Prostate gland (tissue), 2 donors: ENCODE measurements around the gene KCP. TPM values are rescaled to one million over a fixed set of nuclear protein-coding genes. Genes with fewer than 3 reads are reported as not detected.

Source experiments
- DNase-seq: peaks from one replicate; pipeline ENCODE4 v3.0.0-alpha.2; 2019; ENCODE audit warnings: low spot score
- H3K27ac ChIP-seq, 2 donors: fragments of 200-600 bp; sonication (generic); 2 replicates each; pipeline ENCODE4 v1.5.1; 2017 to 2019
- H3K27me3 ChIP-seq: fragments of 200-600 bp; sonication (generic); replicated peaks from 2 replicates; pipeline ENCODE4 v1.5.1; 2019; ENCODE audit not compliant: insufficient read depth
- H3K36me3 ChIP-seq, 2 donors: fragments of 200-600 bp; sonication (generic); 1 replicate in 1 of 2; 2 replicates in 1 of 2; pipeline versions ENCODE4 v1.5.1 to v1.8.1; 2017 to 2019
- H3K4me1 ChIP-seq: fragments of 200-600 bp; sonication (generic); replicated peaks from 2 replicates; pipeline ENCODE4 v1.5.1; 2019
- H3K4me3 ChIP-seq, 2 donors: fragments of 200-600 bp; sonication (generic); 2 replicates each; pipeline ENCODE4 v1.5.1; 2017 to 2019
- H3K9me3 ChIP-seq: fragments of 200-600 bp; sonication (generic); 2 replicates; pipeline ENCODE4 v1.5.1; 2017
- CTCF ChIP-seq, 4 experiments: fragments of 200-600 bp in 2 of 4; fragments of 450-650 bp in 2 of 4; sonication (generic) in 2 of 4; IDR thresholded peaks; 1 replicate in 3 of 4; 2 replicates in 1 of 4; pipeline ENCODE4 v1.5.1; 2016 to 2019; ENCODE audit warnings: antibody characterized with exemption in 4 of 4, mild to moderate bottlenecking in 2 of 4, moderate library complexity in 2 of 4
- POLR2A ChIP-seq: fragments of 450-650 bp; IDR thresholded peaks from one replicate; pipeline ENCODE4 v1.6.1; 2016; ENCODE audit warnings: antibody characterized with exemption, mild to moderate bottlenecking
- POLR2AphosphoS5 ChIP-seq: sonication (generic); formaldehyde crosslinking; IDR thresholded peaks from one replicate; pipeline ENCODE4 v1.6.1; 2017; ENCODE audit warnings: antibody characterized with exemption
- WGBS: methylation state at CpG from one replicate; pipeline ENCODE4 v1.1.5; 2018; 5-methylcytosine and 5-hydroxymethylcytosine counted together
- intact Hi-C: fragments of 100-400 bp; cut with DNase I; formaldehyde crosslinking; loops from one replicate; pipeline ENCODE4 v1.14.2; 2022
- total RNA-seq, 2 donors: library from RNA; depleted of rRNA; stranded (reverse); fragments of >200 nt; gene quantifications; one replicate each; pipeline ENCODE4 v1.1.0, GENCODE V29; 2016

KCP gene
- total RNA-seq, 2 donors from 2014 or later, result 0.45 TPM; not detected in 1

- intact Hi-C loops, result no loop called here
- peaks cover 5% of the 10 kb centered on the region for H3K4me1 ChIP-seq
- no peaks in the 10 kb centered on the region for H3K9me3 ChIP-seq
- H3K27ac ChIP-seq, result no peak overlapping the region
- H3K36me3 ChIP-seq, result no peaks in the 10 kb centered on the region
- no peaks in the 10 kb centered on the region for H3K27me3 ChIP-seq
- WGBS, result 81% methylated on average over 14 of the region's 14 CpGs
- no peak overlapping the region for H3K4me3 ChIP-seq
- TF ChIP-seq POLR2AphosphoS5, result no peak
- no peak for TF ChIP-seq POLR2A
- no peak for TF ChIP-seq CTCF (IDR thresholded peaks at IDR 0.05)
- DNase-seq, result no peak
Observed at GRCh38 chr7:128934361-128935341, 24.1 kb upstream of the KCP start.

- intact Hi-C loops, result no loop called here
- Histone ChIP-seq H3K27ac (no peak overlapping the region), H3K4me3 (no peak overlapping the region), H3K36me3 (no peaks in the 10 kb centered on the region), H3K4me1 (no peaks in the 10 kb centered on the region), H3K9me3 (no peaks in the 10 kb centered on the region), H3K27me3 (no peaks in the 10 kb centered on the region)
- DNase-seq, result no peak
- 61% methylated on average over 15 of the region's 15 CpGs for WGBS
- TF ChIP-seq POLR2AphosphoS5, result no peak
- no peak for TF ChIP-seq POLR2A
- TF ChIP-seq CTCF (IDR thresholded peaks at IDR 0.05), result no peak
Observed at GRCh38 chr7:128933180-128933891, 22.8 kb upstream of the KCP start.

GRCh38 chr7:128932862-128933179 is 22.3 kb upstream of the KCP start:
- no peaks in the 10 kb centered on the region for H3K27me3 ChIP-seq
- DNase-seq, result no peak
- no peak overlapping the region for H3K27ac ChIP-seq
- H3K9me3 ChIP-seq, result no peaks in the 10 kb centered on the region
- H3K36me3 ChIP-seq, result no peaks in the 10 kb centered on the region
- intact Hi-C loops, result no loop called here
- H3K4me1 ChIP-seq, result no peaks in the 10 kb centered on the region
- TF ChIP-seq POLR2AphosphoS5 (no peak), CTCF (IDR thresholded peaks at IDR 0.05) (no peak), POLR2A (no peak)
- WGBS, result 72% methylated on average over 4 of the region's 4 CpGs
- no peak overlapping the region for H3K4me3 ChIP-seq

GRCh38 chr7:128931965-128932861 is 21.7 kb upstream of the KCP start:
- DNase-seq, result no peak
- Histone ChIP-seq H3K27me3 (no peaks in the 10 kb centered on the region), H3K4me1 (no peaks in the 10 kb centered on the region), H3K27ac (no peak overlapping the region), H3K36me3 (no peaks in the 10 kb centered on the region), H3K4me3 (no peak overlapping the region), H3K9me3 (no peaks in the 10 kb centered on the region)
- TF ChIP-seq CTCF (IDR thresholded peaks at IDR 0.05) (no peak), POLR2A (no peak), POLR2AphosphoS5 (no peak)
- WGBS, result 92% methylated on average over 19 of the region's 19 CpGs
- intact Hi-C loops, result no loop called here
